Adrenal gland (tissue), 12 donors: ENCODE results near the gene AK8. TPM values are rescaled to one million over a fixed set of nuclear protein-coding genes. Genes with fewer than 3 reads are reported as not detected.

Experiments
- DNase-seq, 7 donors: peaks; one replicate each; pipeline ENCODE4 v3.0.0-alpha.2; 2019 to 2020
- H3K27ac ChIP-seq, 5 donors: fragments of 200-600 bp; sonication (generic) in 4 of 5; 1 replicate in 3 of 5; 2 replicates in 2 of 5; pipeline versions ENCODE4 v1.5.1 to v1.8.0; 2016 to 2020; ENCODE audit warnings: mild to moderate bottlenecking in 1 of 5
- H3K27me3 ChIP-seq: fragments of 200-600 bp; 2 replicates; pipeline ENCODE4 v1.8.0; 2021
- H3K36me3 ChIP-seq, 2 donors: fragments of 200-600 bp; replicated peaks in 1 of 2; 1 replicate in 1 of 2; 2 replicates in 1 of 2; pipeline versions ENCODE4 v1.5.1 to v1.8.0; 2018 to 2022
- H3K4me1 ChIP-seq, 2 donors: fragments of 200-600 bp; replicated peaks in 1 of 2; 1 replicate in 1 of 2; 2 replicates in 1 of 2; pipeline versions ENCODE4 v1.5.1 to v1.8.0; 2018 to 2021
- H3K4me3 ChIP-seq, 4 donors: fragments of 200-600 bp; sonication (generic) in 3 of 4; one replicate each; pipeline ENCODE4 v1.5.1; 2016 to 2018
- H3K9me3 ChIP-seq, 3 donors: fragments of 200-600 bp; sonication (generic) in 1 of 3; replicated peaks in 1 of 3; 1 replicate in 2 of 3; 2 replicates in 1 of 3; pipeline versions ENCODE4 v1.5.1 to v1.8.0; 2016 to 2021
- POLR2A ChIP-seq, 2 donors: fragments of 450-650 bp; IDR thresholded peaks; one replicate each; pipeline ENCODE4 v1.6.1; 2017; ENCODE audit warnings: antibody characterized with exemption in 2 of 2, mild to moderate bottlenecking in 2 of 2, moderate library complexity in 1 of 2
- WGBS, 4 donors: extraction: QIAGEN DNeasy Blood & Tissue Kit in 2 of 4; methylation state at CpG; one replicate each; pipeline versions ENCODE4 v1.1.5 to v1.1.7; 2013 to 2017; 5-methylcytosine and 5-hydroxymethylcytosine counted together
- intact Hi-C, 2 donors: fragments of 100-400 bp; cut with DNase I; formaldehyde crosslinking; loops; one replicate each; pipeline versions ENCODE4 v1.14.1 to v1.15.0; 2022 to 2023
- polyA plus RNA-seq, 3 donors: library from polyadenylated mRNA; stranded (reverse); fragments of 200-250 nt in 2 of 3; fragments of 350-450 nt in 1 of 3; fragmentation: Illumina TruSeq in 1 of 3; extraction: RNeasy Lipid Tissue Mini Kit (QIAGEN cat#74804) in 1 of 3; gene quantifications; one replicate each; pipeline ENCODE4 v1.2.3, GENCODE V29; 2013 to 2014
- total RNA-seq, 9 donors: library from RNA; depleted of rRNA in 4 of 9; stranded (reverse); fragments of >200 nt in 4 of 9; fragments of 120-200 nt in 1 of 9; fragmentation: NEBNext Ultra II Directional in 1 of 9; extraction: Animal tissue kit (Norgen Biotek cat#: 25700) in 1 of 9; gene quantifications; one replicate each; pipeline versions ENCODE4 v1.1.0 to v1.2.4, GENCODE V29; 2013 to 2023
- TF ChIP-seq, protein P1 (sequence below), 6 experiments: fragments of 450-650 bp in 4 of 6; fragments of 200-600 bp in 2 of 6; sonication (generic) in 1 of 6; IDR thresholded peaks; 1 replicate in 5 of 6; 2 replicates in 1 of 6; pipeline versions ENCODE4 v1.5.1 to v1.8.0; 2016 to 2021; ENCODE audit warnings: antibody characterized with exemption in 6 of 6, mild to moderate bottlenecking in 2 of 6, moderate library complexity in 1 of 6
- donor health status: healthy with polysubstance abuse.
- donor health status: Bipolar disorder and iron deficiency.
- donor health status: DM: yes; HTN: yes; CAD: no.
- donor health status: DM: no; HTN: no; CAD: no.
- donor health status: DM: no; HTN: no; CAD: no.
- donor health status: DM: yes; HTN: yes; CAD: no.

Gene AK8
- total and polyA plus RNA-seq, 12 donors, result 0.69 to 6.0 (median 1.5) TPM

DNA sequence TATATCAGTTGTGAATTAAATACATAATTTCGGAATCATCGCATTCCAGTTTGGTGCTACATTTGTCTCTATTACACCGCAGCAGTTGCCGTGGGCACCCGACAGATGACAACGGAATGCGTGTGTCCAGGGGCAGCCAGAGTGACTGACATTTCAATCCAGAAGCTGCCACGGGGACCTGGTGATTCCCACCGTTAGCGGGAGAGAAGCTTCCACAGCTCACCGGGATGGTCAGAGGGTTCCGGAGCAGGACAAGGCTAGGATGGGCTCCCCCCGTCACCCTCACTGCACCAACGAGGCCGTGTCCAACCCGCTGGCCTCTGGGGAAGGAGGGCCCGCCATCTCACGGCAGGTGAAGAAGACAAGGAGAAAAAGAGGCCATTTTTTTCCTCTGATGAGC lies 121.1 kb downstream of the AK8 start:
- no peaks in the 10 kb centered on the region for H3K27me3 ChIP-seq
- H3K36me3 ChIP-seq, result no peaks in the 10 kb centered on the region
- DNase-seq, result peak in 1 of 7 donors; percentile 17
- no peak overlapping the region for H3K27ac ChIP-seq
- no peak overlapping the region for H3K4me3 ChIP-seq
- TF ChIP-seq, protein P1, sequence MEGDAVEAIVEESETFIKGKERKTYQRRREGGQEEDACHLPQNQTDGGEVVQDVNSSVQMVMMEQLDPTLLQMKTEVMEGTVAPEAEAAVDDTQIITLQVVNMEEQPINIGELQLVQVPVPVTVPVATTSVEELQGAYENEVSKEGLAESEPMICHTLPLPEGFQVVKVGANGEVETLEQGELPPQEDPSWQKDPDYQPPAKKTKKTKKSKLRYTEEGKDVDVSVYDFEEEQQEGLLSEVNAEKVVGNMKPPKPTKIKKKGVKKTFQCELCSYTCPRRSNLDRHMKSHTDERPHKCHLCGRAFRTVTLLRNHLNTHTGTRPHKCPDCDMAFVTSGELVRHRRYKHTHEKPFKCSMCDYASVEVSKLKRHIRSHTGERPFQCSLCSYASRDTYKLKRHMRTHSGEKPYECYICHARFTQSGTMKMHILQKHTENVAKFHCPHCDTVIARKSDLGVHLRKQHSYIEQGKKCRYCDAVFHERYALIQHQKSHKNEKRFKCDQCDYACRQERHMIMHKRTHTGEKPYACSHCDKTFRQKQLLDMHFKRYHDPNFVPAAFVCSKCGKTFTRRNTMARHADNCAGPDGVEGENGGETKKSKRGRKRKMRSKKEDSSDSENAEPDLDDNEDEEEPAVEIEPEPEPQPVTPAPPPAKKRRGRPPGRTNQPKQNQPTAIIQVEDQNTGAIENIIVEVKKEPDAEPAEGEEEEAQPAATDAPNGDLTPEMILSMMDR (IDR thresholded peaks at IDR 0.05), result no peak
- no peak for TF ChIP-seq POLR2A (IDR thresholded peaks at IDR 0.05)
- no peaks in the 10 kb centered on the region for H3K4me1 ChIP-seq
- no peaks in the 10 kb centered on the region for H3K9me3 ChIP-seq
- WGBS, 4 donors, result 84 to 93% (median 89%) methylated on average over 18 of the region's 18 CpGs
- intact Hi-C loops, result no loop called here

DNA sequence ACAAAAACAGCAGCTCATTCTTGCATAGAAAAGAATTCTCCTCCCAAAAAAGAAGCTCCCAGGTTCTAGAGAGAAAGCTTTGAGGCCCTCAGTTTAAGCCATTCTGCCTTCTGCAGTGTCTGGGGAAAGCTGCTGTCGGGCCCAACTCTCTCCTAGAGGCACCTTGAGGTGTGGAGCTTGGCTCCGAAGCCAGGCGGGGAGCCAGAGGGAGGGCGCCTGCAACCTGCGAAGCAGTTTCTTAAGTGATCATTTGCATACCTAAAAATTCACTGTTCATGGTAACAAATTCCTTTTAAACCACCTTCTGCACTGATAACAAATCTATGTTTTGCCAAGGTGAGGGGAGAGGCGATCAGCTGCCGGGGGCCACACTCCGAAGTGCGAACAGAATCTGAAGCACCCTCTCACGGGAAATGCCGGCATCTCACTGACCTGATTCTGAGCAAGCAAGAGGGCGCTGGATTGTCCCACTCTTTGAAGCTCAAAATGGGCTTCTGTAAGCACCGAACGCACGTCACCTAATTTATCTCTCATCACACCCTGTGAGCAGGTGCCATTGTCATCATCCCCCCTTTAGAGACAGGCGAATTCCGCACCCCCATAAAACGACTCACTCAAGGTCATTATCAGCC lies 121.8 kb downstream of the AK8 start:
- no peaks in the 10 kb centered on the region for H3K9me3 ChIP-seq
- DNase-seq, result peak in 1 of 7 donors; percentile 36
- H3K4me3 ChIP-seq, result no peak overlapping the region
- 71 to 79% (median 77%) methylated on average over 18 of the region's 18 CpGs for WGBS, 4 donors
- no peaks in the 10 kb centered on the region for H3K27me3 ChIP-seq
- no peak overlapping the region for H3K27ac ChIP-seq
- no peaks in the 10 kb centered on the region for H3K36me3 ChIP-seq
- intact Hi-C loops, result no loop called here
- TF ChIP-seq POLR2A (IDR thresholded peaks at IDR 0.05), result no peak
- TF ChIP-seq, protein P1 (IDR thresholded peaks at IDR 0.05), result no peak
- H3K4me1 ChIP-seq, result no peaks in the 10 kb centered on the region

DNA sequence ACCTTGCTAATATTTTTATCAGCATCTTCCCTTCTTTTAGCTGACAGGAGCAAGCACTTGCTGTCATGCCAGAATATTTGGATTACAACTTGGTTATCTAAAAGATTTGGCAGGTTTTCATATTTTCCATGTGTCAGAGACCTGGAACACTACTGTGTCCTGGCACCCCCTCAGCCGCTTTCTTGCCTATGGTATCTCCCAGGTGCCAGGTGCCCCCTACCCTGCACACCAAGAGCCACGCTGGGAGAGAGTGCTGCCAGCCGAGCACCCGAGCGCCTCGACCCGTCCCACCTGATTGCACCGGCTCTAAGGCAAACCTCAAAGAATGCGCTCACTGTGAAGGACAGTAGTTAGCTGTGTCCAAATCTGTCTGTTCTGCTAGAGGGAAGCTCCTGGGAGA lies 123.0 kb downstream of the AK8 start:
- TF ChIP-seq POLR2A (IDR thresholded peaks at IDR 0.05), result no peak
- TF ChIP-seq, protein P1 (IDR thresholded peaks at IDR 0.05), result no peak
- no peak for DNase-seq
- Histone ChIP-seq H3K9me3 (no peaks in the 10 kb centered on the region), H3K27ac (no peak overlapping the region), H3K4me1 (no peaks in the 10 kb centered on the region), H3K36me3 (no peaks in the 10 kb centered on the region), H3K4me3 (no peak overlapping the region), H3K27me3 (no peaks in the 10 kb centered on the region)
- intact Hi-C loops, result no loop called here
- WGBS, 4 donors, result 90 to 97% (median 93%) methylated on average over 5 to 9 of the region's 9 CpGs

DNA sequence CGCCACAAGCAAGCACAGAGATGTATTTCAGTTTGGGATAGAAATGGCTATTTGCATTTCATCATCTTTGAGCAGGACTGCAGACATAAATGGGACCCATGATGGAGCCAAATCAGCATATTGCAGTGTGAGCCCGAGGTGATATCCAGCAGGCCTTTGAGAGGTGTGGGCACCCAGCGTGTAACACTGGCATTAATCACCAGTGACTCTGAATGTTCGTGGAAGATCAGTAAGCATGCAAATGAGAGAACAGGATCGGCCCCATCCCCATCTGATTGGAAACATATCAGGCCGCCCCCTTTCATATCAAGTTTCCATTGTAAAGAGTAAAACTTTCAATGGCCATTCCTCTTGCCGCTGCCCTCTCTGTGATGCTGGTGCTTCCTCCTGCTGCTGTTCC lies 123.8 kb downstream of the AK8 start:
- TF ChIP-seq POLR2A (IDR thresholded peaks at IDR 0.05), result no peak
- TF ChIP-seq, protein P1 (IDR thresholded peaks at IDR 0.05), result no peak
- WGBS, 4 donors, result 84 to 97% (median 92%) methylated on average over 3 to 7 of the region's 7 CpGs
- Histone ChIP-seq H3K27me3 (no peaks in the 10 kb centered on the region), H3K27ac (no peak overlapping the region), H3K4me3 (no peak overlapping the region), H3K4me1 (no peaks in the 10 kb centered on the region), H3K9me3 (no peaks in the 10 kb centered on the region), H3K36me3 (no peaks in the 10 kb centered on the region)
- intact Hi-C loops, result no loop called here
- no peak for DNase-seq
